EH (cell line): ENCODE data around the gene SECISBP2L.
A peak's percentile ranks its signal among the peaks of the same experiment; 100 is the strongest.
"Not testable (repeated sequence)": the region's sequence is repeated elsewhere in the genome, so short reads cannot be mapped to it uniquely, and the experiment has no call there.

ENCODE experiments used
- DNase-seq: peaks from one replicate; pipeline ENCODE4 v3.0.0-alpha.2; 2015; ENCODE audit warnings: low read depth

The SECISBP2L gene

GRCh38 chr15:49046220-49047102 lies at the start of gene SECISBP2L:
Gene SECISBP2L, minus strand, starts transcription at chr15:49046446. Its CDS starts 147 bp downstream, at chr15:49046299.
- peak; percentile 94 for DNase-seq

- no peak for DNase-seq
Observed at GRCh38 chr15:49094923-49095322, 48.7 kb upstream of the SECISBP2L start.

- no peak for DNase-seq
Observed at GRCh38 chr15:49093252-49094105, 47.2 kb upstream of the SECISBP2L start.

- DNase-seq = no peak
Observed at GRCh38 chr15:49088996-49089395, 42.8 kb upstream of the SECISBP2L start.

- peak; percentile 13 for DNase-seq
Observed at GRCh38 chr15:49085696-49086459, 39.6 kb upstream of the SECISBP2L start.

GRCh38 chr15:49084285-49084570 lies 38.0 kb upstream of the SECISBP2L start:
- no peak for DNase-seq

GRCh38 chr15:49083401-49084284 lies 37.4 kb upstream of the SECISBP2L start:
- peak; percentile 84 for DNase-seq

GRCh38 chr15:49082960-49083359 lies 36.7 kb upstream of the SECISBP2L start:
- DNase-seq = peak; percentile 86

GRCh38 chr15:49079340-49080039 lies 33.2 kb upstream of the SECISBP2L start:
- DNase-seq = no peak

GRCh38 chr15:49075881-49076280 lies 29.6 kb upstream of the SECISBP2L start:
- DNase-seq = no peak

GRCh38 chr15:49074589-49075287 lies 28.5 kb upstream of the SECISBP2L start:
- not testable (repeated sequence) for DNase-seq

- DNase-seq = no peak
Observed at GRCh38 chr15:49066372-49066771, 20.1 kb upstream of the SECISBP2L start.

GRCh38 chr15:49064884-49065283 lies 18.6 kb upstream of the SECISBP2L start:
- DNase-seq = no peak

- DNase-seq = no peak
Observed at GRCh38 chr15:49064281-49064653, 18.0 kb upstream of the SECISBP2L start.

GRCh38 chr15:49063402-49064280 lies 17.4 kb upstream of the SECISBP2L start:
- DNase-seq = no peak

GRCh38 chr15:49062900-49063299 lies 16.7 kb upstream of the SECISBP2L start:
- DNase-seq = no peak

- peak; percentile 76 for DNase-seq
Observed at GRCh38 chr15:49060710-49061495, 14.7 kb upstream of the SECISBP2L start.

GRCh38 chr15:49059491-49059890 lies 13.2 kb upstream of the SECISBP2L start:
- DNase-seq = no peak
